Calu3 (cell line): Measurements from ENCODE around the gene ZSWIM2. TPM values are rescaled to one million over a fixed set of nuclear protein-coding genes. Genes with fewer than 3 reads are reported as not detected.
"Not testable (repeated sequence)": the region's sequence is repeated elsewhere in the genome, so short reads cannot be mapped to it uniquely, and the experiment has no call there.

ENCODE experiments used
- Bru-seq: library from RNA; stranded (reverse); fragments of 400-500 nt; gene quantifications from one replicate; lab custom pipeline; 2021; lab: Mats Ljungman, UMichigan
- BruChase-seq, 2 experiments: library from RNA; stranded (reverse); fragments of 400-500 nt; gene quantifications; one replicate each; lab custom pipeline; 2021; lab: Mats Ljungman, UMichigan
- BruUV-seq: library from RNA; stranded (reverse); fragments of 400-500 nt; replicated peaks from 2 replicates; lab custom pipeline; 2021; lab: Mats Ljungman, UMichigan
- CTCF ChIA-PET: fragments of 300-600 bp; sonication (Branson Sonifier 250); formaldehyde crosslinking; loops from one replicate; lab custom pipeline; 2022; ENCODE audit warnings: antibody characterized with exemption; lab: Charles Lee
- DNase-seq: peaks from one replicate; pipeline ENCODE4 v3.0.0; 2022
- H3K27ac Mint-ChIP-seq: one replicate; pipeline ENCODE4 v1.8.0; 2022; ENCODE audit warnings: mixed read lengths; ENCODE audit not compliant: unreplicated experiment
- H3K27me3 Mint-ChIP-seq: one replicate; pipeline ENCODE4 v1.8.0; 2022; ENCODE audit warnings: mixed read lengths; ENCODE audit not compliant: unreplicated experiment
- H3K36me3 Mint-ChIP-seq: one replicate; pipeline ENCODE4 v1.8.0; 2022; ENCODE audit warnings: mild to moderate bottlenecking, moderate library complexity, mixed read lengths; ENCODE audit not compliant: insufficient read depth, unreplicated experiment
- H3K4me1 Mint-ChIP-seq: one replicate; pipeline ENCODE4 v1.8.0; 2022; ENCODE audit warnings: mild to moderate bottlenecking, low read depth, mixed read lengths; ENCODE audit not compliant: unreplicated experiment
- H3K4me3 Mint-ChIP-seq: one replicate; pipeline ENCODE4 v1.8.0; 2022; ENCODE audit warnings: mild to moderate bottlenecking, low read depth, moderate library complexity, mixed read lengths; ENCODE audit not compliant: unreplicated experiment
- H3K9me3 Mint-ChIP-seq: one replicate; pipeline ENCODE4 v1.8.0; 2022; ENCODE audit warnings: low read depth, mixed read lengths; ENCODE audit not compliant: unreplicated experiment
- CTCF ChIP-seq: fragments of 200-600 bp; IDR thresholded peaks from one replicate; pipeline ENCODE4 v1.8.0; 2022; ENCODE audit warnings: antibody characterized with exemption; ENCODE audit not compliant: unreplicated experiment
- intact Hi-C: fragments of 100-400 bp; cut with micrococcal nuclease; formaldehyde crosslinking; loops from one replicate; pipeline ENCODE4 v1.10.0; 2022; ENCODE audit not compliant: unreplicated experiment
- long read RNA-seq: library from polyadenylated mRNA; stranded (forward); transcript quantifications from one replicate; pipeline ENCODE4 v2.0.0, GENCODE V29; 2022
- total RNA-seq: library from RNA; stranded (reverse); gene quantifications from 2 replicates; pipeline ENCODE4 v1.2.3, GENCODE V29; 2022

Gene ZSWIM2
- total RNA-seq = not detected in 2 replicates
- Bru-seq, nascent RNA = not detected
- not detected for BruChase-seq, experiment 1, labeled RNA remaining after a 6-hour chase
- BruChase-seq, experiment 2, labeled RNA remaining after a 2-hour chase = not detected
- long read RNA-seq = 0 reads

GRCh38 chr2:186848873-186849578 is at the start of gene ZSWIM2:
Gene ZSWIM2 (minus strand): TSS chr2:186849170. CDS start chr2:186849130, 40 bp downstream.
- Mint-ChIP-seq H3K4me3 (no peak within 1 kb of the TSS), H3K4me1 (no peaks in the 10 kb centered on the region), H3K36me3 (no peaks in the 10 kb centered on the region), H3K27me3 (no peaks in the 10 kb centered on the region), H3K27ac (no peak within 1 kb of the TSS), H3K9me3 (no peaks in the 10 kb centered on the region)
- no TSS peak for BruUV-seq
- DNase-seq = no peak
- CTCF ChIA-PET = interaction anchor here (0.6 to 0.7 kb wide), 2 partner anchors 1173 to 1406 kb away, joined by 3 to 4 read pairs; no protein-coding TSS in a partner anchor
- TF ChIP-seq CTCF = no peak
- intact Hi-C loops = no loop called here

GRCh38 chr2:186896220-186896619 is 47.2 kb upstream of the ZSWIM2 start:
- H3K4me1 Mint-ChIP-seq, BruUV-seq, H3K27me3 Mint-ChIP-seq, H3K27ac Mint-ChIP-seq, H3K4me3 Mint-ChIP-seq, H3K36me3 Mint-ChIP-seq, intact Hi-C loops, DNase-seq, H3K9me3 Mint-ChIP-seq, CTCF ChIA-PET: not testable (repeated sequence)

- CTCF ChIA-PET = no interaction called here
- Mint-ChIP-seq H3K4me3 (no peak overlapping the region), H3K9me3 (no peaks in the 10 kb centered on the region), H3K36me3 (no peaks in the 10 kb centered on the region), H3K4me1 (peaks cover 12% of the 10 kb centered on the region), H3K27me3 (no peaks in the 10 kb centered on the region), H3K27ac (no peak overlapping the region)
- no peak for DNase-seq
- BruUV-seq = no TSS peak
- TF ChIP-seq CTCF = no peak
- intact Hi-C loops = no loop called here
Observed at GRCh38 chr2:186895451-186895850, 46.5 kb upstream of the ZSWIM2 start.

- Mint-ChIP-seq H3K4me1 (peaks cover 12% of the 10 kb centered on the region), H3K9me3 (no peaks in the 10 kb centered on the region), H3K27ac (no peak overlapping the region), H3K27me3 (no peaks in the 10 kb centered on the region), H3K36me3 (no peaks in the 10 kb centered on the region), H3K4me3 (no peak overlapping the region)
- CTCF ChIA-PET = no interaction called here
- no peak for DNase-seq
- intact Hi-C loops = no loop called here
- BruUV-seq = no TSS peak
- TF ChIP-seq CTCF = no peak
Observed at GRCh38 chr2:186894478-186894877, 45.5 kb upstream of the ZSWIM2 start.

GRCh38 chr2:186892821-186893220 is 43.9 kb upstream of the ZSWIM2 start:
- Mint-ChIP-seq H3K36me3 (no peaks in the 10 kb centered on the region), H3K4me3 (no peak overlapping the region), H3K27me3 (no peaks in the 10 kb centered on the region), H3K4me1 (peaks cover 12% of the 10 kb centered on the region), H3K9me3 (no peaks in the 10 kb centered on the region), H3K27ac (no peak overlapping the region)
- CTCF ChIA-PET = no interaction called here
- no TSS peak for BruUV-seq
- DNase-seq = no peak
- TF ChIP-seq CTCF = no peak
- intact Hi-C loops = no loop called here
